Muscle layer of colon (tissue), 2 donors: ENCODE measurements around the gene PROSER2.

Source experiments
- H3K27ac ChIP-seq: one replicate; pipeline ENCODE4 v1.7.0; 2013; ENCODE audit warnings: low read depth, mild to moderate bottlenecking, low read length, moderate library complexity
- H3K27me3 ChIP-seq, 2 donors: one replicate each; pipeline ENCODE4 v1.7.0; 2013; ENCODE audit warnings: low read length in 2 of 2, mild to moderate bottlenecking in 2 of 2; ENCODE audit not compliant: insufficient read depth in 2 of 2, control insufficient read depth in 1 of 2
- H3K36me3 ChIP-seq: one replicate; pipeline ENCODE4 v1.7.0; 2013; ENCODE audit warnings: mild to moderate bottlenecking, low read length; ENCODE audit not compliant: insufficient read depth
- H3K4me1 ChIP-seq: one replicate; pipeline ENCODE4 v1.7.0; 2013; ENCODE audit warnings: mild to moderate bottlenecking, low read length; ENCODE audit not compliant: insufficient read depth
- H3K4me3 ChIP-seq, 2 donors: one replicate each; pipeline ENCODE4 v1.7.0; 2013; ENCODE audit warnings: low read length in 2 of 2, low read depth in 1 of 2, mild to moderate bottlenecking in 1 of 2, moderate library complexity in 1 of 2
- H3K9ac ChIP-seq: one replicate; pipeline ENCODE4 v1.7.0; 2013; ENCODE audit warnings: low read length
- H3K9me3 ChIP-seq: one replicate; pipeline ENCODE4 v1.7.0; 2013; ENCODE audit warnings: mild to moderate bottlenecking, low read length
- donor health status: abdominal sarcoma.
- donor health status: Adenocarcinoma of cecum.

The PROSER2 gene

DNA sequence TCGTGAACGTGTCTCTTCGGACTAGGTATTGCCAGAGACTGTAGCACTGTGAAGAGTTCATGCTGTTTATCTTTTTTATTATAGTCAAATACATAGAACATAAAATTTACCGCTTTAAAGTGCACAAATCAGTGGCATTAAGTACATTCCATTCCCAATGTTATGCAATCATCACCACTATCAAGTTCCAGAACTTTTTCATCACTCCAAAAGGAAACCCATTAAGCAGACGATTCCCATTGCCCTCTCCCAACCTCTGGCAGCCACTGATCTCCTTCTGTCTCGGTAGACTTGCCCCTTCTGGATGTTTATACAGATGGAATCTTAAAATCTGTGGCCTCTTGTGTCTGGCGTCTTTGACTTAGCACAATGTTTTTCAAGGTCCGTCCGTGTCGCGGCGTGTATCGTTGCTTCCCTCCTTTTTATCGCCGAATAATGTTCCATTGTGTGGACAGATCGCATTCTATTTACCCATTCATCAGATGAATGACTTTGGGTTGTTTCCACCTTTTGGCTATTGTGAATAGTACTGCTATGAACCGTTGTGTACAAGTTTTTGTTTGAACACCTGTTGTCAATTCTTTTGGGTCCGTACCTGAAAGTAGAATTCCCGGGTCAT lies 2.7 kb downstream of the PROSER2 start:
- Histone ChIP-seq H3K4me1 (no peaks in the 10 kb centered on the region), H3K4me3 (no peak overlapping the region), H3K36me3 (no peaks in the 10 kb centered on the region), H3K27ac (no peak overlapping the region), H3K9ac (no peak overlapping the region), H3K27me3 (peaks cover 0 to 11% of the 10 kb centered on the region in 2 donors), H3K9me3 (no peaks in the 10 kb centered on the region)

GRCh38 chr10:11827006-11827405 lies 3.9 kb downstream of the PROSER2 start:
- Histone ChIP-seq H3K9me3 (no peaks in the 10 kb centered on the region), H3K4me3 (no peak overlapping the region), H3K4me1 (no peaks in the 10 kb centered on the region), H3K27ac (no peak overlapping the region), H3K27me3 (peaks cover 0 to 11% of the 10 kb centered on the region in 2 donors), H3K36me3 (no peaks in the 10 kb centered on the region), H3K9ac (no peak overlapping the region)

- Histone ChIP-seq H3K27ac (no peak overlapping the region), H3K9ac (no peak overlapping the region), H3K36me3 (no peaks in the 10 kb centered on the region), H3K9me3 (no peaks in the 10 kb centered on the region), H3K4me3 (no peak overlapping the region), H3K4me1 (no peaks in the 10 kb centered on the region), H3K27me3 (peaks cover 0 to 11% of the 10 kb centered on the region in 2 donors)
These were observed 4.3 kb downstream of the PROSER2 start for GRCh38 chr10:11827414-11827813.

GRCh38 chr10:11828682-11829284 lies 5.6 kb downstream of the PROSER2 start:
- Histone ChIP-seq H3K27me3 (peaks cover 0 to 3% of the 10 kb centered on the region in 2 donors), H3K27ac (no peak overlapping the region), H3K36me3 (no peaks in the 10 kb centered on the region), H3K9ac (no peak overlapping the region), H3K9me3 (no peaks in the 10 kb centered on the region), H3K4me1 (no peaks in the 10 kb centered on the region), H3K4me3 (no peak overlapping the region)

GRCh38 chr10:11830836-11831519 lies 7.8 kb downstream of the PROSER2 start:
- H3K36me3 ChIP-seq, result no peaks in the 10 kb centered on the region
- H3K27ac ChIP-seq, result no peak overlapping the region
- no peak overlapping the region for H3K9ac ChIP-seq
- H3K4me3 ChIP-seq, result no peak overlapping the region
- no peaks in the 10 kb centered on the region for H3K4me1 ChIP-seq
- no peaks in the 10 kb centered on the region for H3K27me3 ChIP-seq
- H3K9me3 ChIP-seq, result no peaks in the 10 kb centered on the region

DNA sequence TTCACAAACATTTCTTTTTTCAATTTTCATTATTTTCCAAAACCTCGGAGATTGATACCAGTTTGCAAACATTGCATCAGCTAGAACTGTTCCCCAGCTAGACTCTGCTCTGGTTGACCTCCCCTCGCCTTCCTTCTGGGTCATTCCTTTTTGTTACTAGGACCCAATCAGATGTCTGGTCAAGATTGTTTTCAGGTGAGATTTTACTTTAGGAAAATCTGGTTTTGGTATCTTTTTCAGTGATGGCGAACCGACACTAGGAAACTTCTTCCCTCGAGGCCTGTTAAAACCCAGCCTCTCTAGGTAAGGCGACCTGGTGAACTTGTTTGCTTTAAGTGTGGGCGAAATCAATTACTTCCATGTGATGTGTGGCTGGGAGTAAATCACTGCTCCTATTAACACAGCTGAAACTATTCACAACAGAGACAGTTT lies 8.4 kb downstream of the PROSER2 start:
- H3K9ac ChIP-seq, result no peak overlapping the region
- no peak overlapping the region for H3K27ac ChIP-seq

DNA sequence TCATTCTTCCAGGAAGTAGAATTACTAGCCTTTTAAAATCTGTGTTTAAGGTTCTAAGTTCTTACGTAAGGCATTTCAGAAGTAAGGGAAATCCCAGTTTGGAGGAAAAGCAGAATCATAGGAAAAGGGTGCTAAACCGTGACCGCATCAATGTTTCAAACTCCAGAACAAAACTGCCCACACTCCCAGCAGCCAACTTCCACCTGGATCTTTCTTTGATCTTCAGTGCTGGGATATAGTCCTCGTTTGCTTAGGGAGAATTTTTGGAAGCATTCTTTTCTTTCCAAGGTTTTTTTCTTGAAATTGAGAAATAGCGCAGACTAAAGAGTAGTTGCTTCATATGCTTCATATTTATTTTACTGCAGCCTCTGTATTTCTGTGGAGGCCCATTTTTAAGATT lies 8.9 kb downstream of the PROSER2 start:
- H3K27me3 ChIP-seq, result no peaks in the 10 kb centered on the region

More for the DNA sequence above, 8.4 kb downstream of the PROSER2 start:
- Histone ChIP-seq H3K27me3 (no peaks in the 10 kb centered on the region), H3K4me1 (no peaks in the 10 kb centered on the region), H3K4me3 (no peak overlapping the region), H3K9me3 (no peaks in the 10 kb centered on the region), H3K36me3 (no peaks in the 10 kb centered on the region)

GRCh38 chr10:11835061-11835460 lies 11.9 kb downstream of the PROSER2 start:
- Histone ChIP-seq H3K9me3 (no peaks in the 10 kb centered on the region), H3K27me3 (no peaks in the 10 kb centered on the region), H3K36me3 (no peaks in the 10 kb centered on the region), H3K27ac (no peak overlapping the region), H3K4me3 (no peak overlapping the region), H3K4me1 (no peaks in the 10 kb centered on the region), H3K9ac (no peak overlapping the region)

More for the DNA sequence above, 8.9 kb downstream of the PROSER2 start:
- Histone ChIP-seq H3K9me3 (no peaks in the 10 kb centered on the region), H3K9ac (no peak overlapping the region), H3K27ac (no peak overlapping the region), H3K4me3 (no peak overlapping the region), H3K36me3 (no peaks in the 10 kb centered on the region), H3K4me1 (no peaks in the 10 kb centered on the region)

- Histone ChIP-seq H3K27me3 (no peaks in the 10 kb centered on the region), H3K27ac (no peak overlapping the region), H3K9ac (no peak overlapping the region), H3K4me3 (no peak overlapping the region), H3K36me3 (no peaks in the 10 kb centered on the region), H3K4me1 (no peaks in the 10 kb centered on the region), H3K9me3 (no peaks in the 10 kb centered on the region)
These were observed 12.5 kb downstream of the PROSER2 start for GRCh38 chr10:11835704-11836103.

GRCh38 chr10:11837372-11838161 lies 14.4 kb downstream of the PROSER2 start:
- no peaks in the 10 kb centered on the region for H3K36me3 ChIP-seq
- H3K27ac ChIP-seq, result no peak overlapping the region
- no peaks in the 10 kb centered on the region for H3K9me3 ChIP-seq
- no peak overlapping the region for H3K9ac ChIP-seq
- no peaks in the 10 kb centered on the region for H3K27me3 ChIP-seq
- no peaks in the 10 kb centered on the region for H3K4me1 ChIP-seq
- no peak overlapping the region for H3K4me3 ChIP-seq

GRCh38 chr10:11838298-11838852 lies 15.2 kb downstream of the PROSER2 start:
- Histone ChIP-seq H3K4me1 (no peaks in the 10 kb centered on the region), H3K4me3 (no peak overlapping the region), H3K27ac (no peak overlapping the region), H3K36me3 (no peaks in the 10 kb centered on the region), H3K9me3 (no peaks in the 10 kb centered on the region), H3K27me3 (no peaks in the 10 kb centered on the region), H3K9ac (no peak overlapping the region)
